ENCODE data around the gene NTM. TPM values are rescaled to one million over a fixed set of nuclear protein-coding genes. Genes with fewer than 3 reads are reported as not detected.

The NTM gene
- total and polyA plus RNA-seq, 2 of the 8 experiments (the other 6 are each of a cell fraction or from before 2014, with no cell fraction given), result 13.4 to 20.0 TPM

DNA sequence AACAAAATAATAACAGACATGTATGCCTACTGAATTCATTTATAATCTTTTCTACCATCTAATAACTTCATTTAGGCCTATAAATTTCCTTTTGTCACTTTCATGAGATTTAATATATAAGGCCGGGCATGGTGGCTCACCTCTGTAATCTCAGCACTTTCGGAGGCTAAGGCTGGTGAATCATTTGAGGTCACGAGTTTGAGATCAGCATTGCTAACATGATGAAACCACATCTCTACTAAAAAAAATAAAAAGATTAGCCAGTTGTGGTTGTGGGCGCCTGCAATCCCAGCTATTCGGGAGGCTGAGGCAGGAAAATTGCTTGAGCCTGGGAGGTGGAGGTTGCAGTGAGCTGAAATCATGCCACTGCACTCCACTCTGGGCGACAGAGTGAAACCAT is 14.2 kb upstream of the NTM start (continued):
- TF ChIP-seq, protein P1, sequence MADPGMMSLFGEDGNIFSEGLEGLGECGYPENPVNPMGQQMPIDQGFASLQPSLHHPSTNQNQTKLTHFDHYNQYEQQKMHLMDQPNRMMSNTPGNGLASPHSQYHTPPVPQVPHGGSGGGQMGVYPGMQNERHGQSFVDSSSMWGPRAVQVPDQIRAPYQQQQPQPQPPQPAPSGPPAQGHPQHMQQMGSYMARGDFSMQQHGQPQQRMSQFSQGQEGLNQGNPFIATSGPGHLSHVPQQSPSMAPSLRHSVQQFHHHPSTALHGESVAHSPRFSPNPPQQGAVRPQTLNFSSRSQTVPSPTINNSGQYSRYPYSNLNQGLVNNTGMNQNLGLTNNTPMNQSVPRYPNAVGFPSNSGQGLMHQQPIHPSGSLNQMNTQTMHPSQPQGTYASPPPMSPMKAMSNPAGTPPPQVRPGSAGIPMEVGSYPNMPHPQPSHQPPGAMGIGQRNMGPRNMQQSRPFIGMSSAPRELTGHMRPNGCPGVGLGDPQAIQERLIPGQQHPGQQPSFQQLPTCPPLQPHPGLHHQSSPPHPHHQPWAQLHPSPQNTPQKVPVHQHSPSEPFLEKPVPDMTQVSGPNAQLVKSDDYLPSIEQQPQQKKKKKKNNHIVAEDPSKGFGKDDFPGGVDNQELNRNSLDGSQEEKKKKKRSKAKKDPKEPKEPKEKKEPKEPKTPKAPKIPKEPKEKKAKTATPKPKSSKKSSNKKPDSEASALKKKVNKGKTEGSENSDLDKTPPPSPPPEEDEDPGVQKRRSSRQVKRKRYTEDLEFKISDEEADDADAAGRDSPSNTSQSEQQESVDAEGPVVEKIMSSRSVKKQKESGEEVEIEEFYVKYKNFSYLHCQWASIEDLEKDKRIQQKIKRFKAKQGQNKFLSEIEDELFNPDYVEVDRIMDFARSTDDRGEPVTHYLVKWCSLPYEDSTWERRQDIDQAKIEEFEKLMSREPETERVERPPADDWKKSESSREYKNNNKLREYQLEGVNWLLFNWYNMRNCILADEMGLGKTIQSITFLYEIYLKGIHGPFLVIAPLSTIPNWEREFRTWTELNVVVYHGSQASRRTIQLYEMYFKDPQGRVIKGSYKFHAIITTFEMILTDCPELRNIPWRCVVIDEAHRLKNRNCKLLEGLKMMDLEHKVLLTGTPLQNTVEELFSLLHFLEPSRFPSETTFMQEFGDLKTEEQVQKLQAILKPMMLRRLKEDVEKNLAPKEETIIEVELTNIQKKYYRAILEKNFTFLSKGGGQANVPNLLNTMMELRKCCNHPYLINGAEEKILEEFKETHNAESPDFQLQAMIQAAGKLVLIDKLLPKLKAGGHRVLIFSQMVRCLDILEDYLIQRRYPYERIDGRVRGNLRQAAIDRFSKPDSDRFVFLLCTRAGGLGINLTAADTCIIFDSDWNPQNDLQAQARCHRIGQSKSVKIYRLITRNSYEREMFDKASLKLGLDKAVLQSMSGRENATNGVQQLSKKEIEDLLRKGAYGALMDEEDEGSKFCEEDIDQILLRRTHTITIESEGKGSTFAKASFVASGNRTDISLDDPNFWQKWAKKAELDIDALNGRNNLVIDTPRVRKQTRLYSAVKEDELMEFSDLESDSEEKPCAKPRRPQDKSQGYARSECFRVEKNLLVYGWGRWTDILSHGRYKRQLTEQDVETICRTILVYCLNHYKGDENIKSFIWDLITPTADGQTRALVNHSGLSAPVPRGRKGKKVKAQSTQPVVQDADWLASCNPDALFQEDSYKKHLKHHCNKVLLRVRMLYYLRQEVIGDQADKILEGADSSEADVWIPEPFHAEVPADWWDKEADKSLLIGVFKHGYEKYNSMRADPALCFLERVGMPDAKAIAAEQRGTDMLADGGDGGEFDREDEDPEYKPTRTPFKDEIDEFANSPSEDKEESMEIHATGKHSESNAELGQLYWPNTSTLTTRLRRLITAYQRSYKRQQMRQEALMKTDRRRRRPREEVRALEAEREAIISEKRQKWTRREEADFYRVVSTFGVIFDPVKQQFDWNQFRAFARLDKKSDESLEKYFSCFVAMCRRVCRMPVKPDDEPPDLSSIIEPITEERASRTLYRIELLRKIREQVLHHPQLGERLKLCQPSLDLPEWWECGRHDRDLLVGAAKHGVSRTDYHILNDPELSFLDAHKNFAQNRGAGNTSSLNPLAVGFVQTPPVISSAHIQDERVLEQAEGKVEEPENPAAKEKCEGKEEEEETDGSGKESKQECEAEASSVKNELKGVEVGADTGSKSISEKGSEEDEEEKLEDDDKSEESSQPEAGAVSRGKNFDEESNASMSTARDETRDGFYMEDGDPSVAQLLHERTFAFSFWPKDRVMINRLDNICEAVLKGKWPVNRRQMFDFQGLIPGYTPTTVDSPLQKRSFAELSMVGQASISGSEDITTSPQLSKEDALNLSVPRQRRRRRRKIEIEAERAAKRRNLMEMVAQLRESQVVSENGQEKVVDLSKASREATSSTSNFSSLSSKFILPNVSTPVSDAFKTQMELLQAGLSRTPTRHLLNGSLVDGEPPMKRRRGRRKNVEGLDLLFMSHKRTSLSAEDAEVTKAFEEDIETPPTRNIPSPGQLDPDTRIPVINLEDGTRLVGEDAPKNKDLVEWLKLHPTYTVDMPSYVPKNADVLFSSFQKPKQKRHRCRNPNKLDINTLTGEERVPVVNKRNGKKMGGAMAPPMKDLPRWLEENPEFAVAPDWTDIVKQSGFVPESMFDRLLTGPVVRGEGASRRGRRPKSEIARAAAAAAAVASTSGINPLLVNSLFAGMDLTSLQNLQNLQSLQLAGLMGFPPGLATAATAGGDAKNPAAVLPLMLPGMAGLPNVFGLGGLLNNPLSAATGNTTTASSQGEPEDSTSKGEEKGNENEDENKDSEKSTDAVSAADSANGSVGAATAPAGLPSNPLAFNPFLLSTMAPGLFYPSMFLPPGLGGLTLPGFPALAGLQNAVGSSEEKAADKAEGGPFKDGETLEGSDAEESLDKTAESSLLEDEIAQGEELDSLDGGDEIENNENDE (IDR thresholded peaks at IDR 0.05; ENCODE audit: insufficient replicate concordance, low read length), result no peak
- TF ChIP-seq MAX (IDR thresholded peaks at IDR 0.05) (no peak), CEBPB (IDR thresholded peaks at IDR 0.05; ENCODE audit: low read depth, low read length) (no peak), RXRA (IDR thresholded peaks at IDR 0.05; ENCODE audit: insufficient read depth, low read depth, low read length) (no peak), ATF3 (IDR thresholded peaks at IDR 0.05; ENCODE audit: insufficient read depth, low read depth, low read length) (no peak), CBX8 (IDR thresholded peaks at IDR 0.05; ENCODE audit: borderline replicate concordance, low read depth, low read length) (no peak), YY1 (IDR thresholded peaks at IDR 0.05; ENCODE audit: low read depth, low read length) (no peak)
- TF ChIP-seq, protein P2, sequence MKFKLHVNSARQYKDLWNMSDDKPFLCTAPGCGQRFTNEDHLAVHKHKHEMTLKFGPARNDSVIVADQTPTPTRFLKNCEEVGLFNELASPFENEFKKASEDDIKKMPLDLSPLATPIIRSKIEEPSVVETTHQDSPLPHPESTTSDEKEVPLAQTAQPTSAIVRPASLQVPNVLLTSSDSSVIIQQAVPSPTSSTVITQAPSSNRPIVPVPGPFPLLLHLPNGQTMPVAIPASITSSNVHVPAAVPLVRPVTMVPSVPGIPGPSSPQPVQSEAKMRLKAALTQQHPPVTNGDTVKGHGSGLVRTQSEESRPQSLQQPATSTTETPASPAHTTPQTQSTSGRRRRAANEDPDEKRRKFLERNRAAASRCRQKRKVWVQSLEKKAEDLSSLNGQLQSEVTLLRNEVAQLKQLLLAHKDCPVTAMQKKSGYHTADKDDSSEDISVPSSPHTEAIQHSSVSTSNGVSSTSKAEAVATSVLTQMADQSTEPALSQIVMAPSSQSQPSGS (IDR thresholded peaks at IDR 0.05; ENCODE audit: low read length), result no peak
